Caco-2 (cell line): Measurements from ENCODE around the gene MYG1. TPM values are rescaled to one million over a fixed set of nuclear protein-coding genes. Genes with fewer than 3 reads are reported as not detected.

Experiments used
- BruUV-seq: library from RNA; stranded (reverse); fragments of 400-500 nt; replicated peaks from 2 replicates; lab custom pipeline; 2021; lab: Mats Ljungman, UMichigan
- CTCF ChIA-PET: fragments of 300-600 bp; sonication (Branson Sonifier 250); formaldehyde crosslinking; loops from one replicate; lab custom pipeline; 2022; ENCODE audit warnings: antibody characterized with exemption; lab: Charles Lee
- POLR2A ChIA-PET: fragments of 300-600 bp; sonication (Branson Sonifier 250); formaldehyde crosslinking; loops from one replicate; lab custom pipeline; 2022; ENCODE audit warnings: antibody characterized with exemption; lab: Charles Lee
- DNase-seq, 2 experiments: peaks; one replicate each; pipeline versions ENCODE4 v3.0.0 to v3.0.0-alpha.2; 2020 to 2022
- H3K27me3 ChIP-seq: replicated peaks from 2 replicates; pipeline ENCODE4 v1.6.0; 2011; ENCODE audit warnings: low read length; ENCODE audit not compliant: control insufficient read depth, insufficient read depth
- H3K36me3 ChIP-seq: 2 replicates; pipeline ENCODE4 v1.5.1; 2011; ENCODE audit warnings: low read length; ENCODE audit not compliant: control insufficient read depth, insufficient read depth
- H3K4me1 ChIP-seq: fragments of 250-450 bp; sonication (Bioruptor Pico); 2 replicates; pipeline ENCODE4 v1.5.1; 2020; ENCODE audit warnings: mild to moderate bottlenecking
- H3K4me3 ChIP-seq: 2 replicates; pipeline ENCODE4 v1.5.1; 2011; ENCODE audit warnings: low read depth, mild to moderate bottlenecking, control low read depth, low read length
- H3K9me3 ChIP-seq: fragments of 250-450 bp; sonication (Bioruptor Pico); 2 replicates; pipeline ENCODE4 v1.5.1; 2020; ENCODE audit warnings: mild to moderate bottlenecking, moderate library complexity
- H3K27ac Mint-ChIP-seq: one replicate; pipeline ENCODE4 v1.8.0; 2022; ENCODE audit warnings: mixed read lengths; ENCODE audit not compliant: unreplicated experiment
- H3K27me3 Mint-ChIP-seq: one replicate; pipeline ENCODE4 v1.8.0; 2022; ENCODE audit warnings: mixed read lengths; ENCODE audit not compliant: insufficient read depth, unreplicated experiment
- H3K36me3 Mint-ChIP-seq: one replicate; pipeline ENCODE4 v1.8.0; 2022; ENCODE audit warnings: mild to moderate bottlenecking, mixed read lengths; ENCODE audit not compliant: insufficient read depth, unreplicated experiment
- H3K4me1 Mint-ChIP-seq: one replicate; pipeline ENCODE4 v1.8.0; 2022; ENCODE audit warnings: low read depth, mixed read lengths; ENCODE audit not compliant: unreplicated experiment
- H3K4me3 Mint-ChIP-seq: one replicate; pipeline ENCODE4 v1.8.0; 2022; ENCODE audit warnings: mild to moderate bottlenecking, moderate library complexity, mixed read lengths; ENCODE audit not compliant: unreplicated experiment
- H3K9me3 Mint-ChIP-seq: one replicate; pipeline ENCODE4 v1.8.0; 2022; ENCODE audit warnings: mixed read lengths; ENCODE audit not compliant: unreplicated experiment
- CTCF ChIP-seq, 2 experiments: fragments of 200-600 bp in 1 of 2; IDR thresholded peaks; 1 replicate in 1 of 2; 2 replicates in 1 of 2; pipeline versions ENCODE4 v1.5.1 to v1.8.0; 2011 to 2022; ENCODE audit warnings: antibody characterized with exemption in 1 of 2, control low read depth in 1 of 2, inconsistent platforms in 1 of 2, low read depth in 1 of 2, low read length in 1 of 2, mild to moderate bottlenecking in 1 of 2, moderate library complexity in 1 of 2; ENCODE audit not compliant: insufficient read depth in 1 of 2, severe bottlenecking in 1 of 2, unreplicated experiment in 1 of 2
- intact Hi-C: fragments of 100-400 bp; cut with micrococcal nuclease; formaldehyde crosslinking; loops from one replicate; pipeline ENCODE4 v1.10.0; 2022; ENCODE audit not compliant: unreplicated experiment
- total RNA-seq: library from RNA; stranded (reverse); gene quantifications from 2 replicates; pipeline ENCODE4 v1.2.3, GENCODE V29; 2022

The MYG1 gene
- total RNA-seq, 1 experiment from 2014 or later: 59.8 TPM

- TF ChIP-seq CTCF (IDR thresholded peaks at IDR 0.05; ENCODE audit: insufficient read depth in 1 of 2, low read depth in 1 of 2, low read length in 1 of 2, severe bottlenecking in 1 of 2, unreplicated experiment in 1 of 2): no peak
- Mint-ChIP-seq H3K36me3 (no peaks in the 10 kb centered on the region), H3K27ac (no peak overlapping the region), H3K27me3 (no peaks in the 10 kb centered on the region), H3K9me3 (no peaks in the 10 kb centered on the region), H3K4me3 (peak overlapping the region; percentile 97), H3K4me1 (peaks cover 6% of the 10 kb centered on the region)
- Histone ChIP-seq H3K9me3 (no peaks in the 10 kb centered on the region), H3K4me1 (no peaks in the 10 kb centered on the region), H3K4me3 (peak overlapping the region; percentile 69), H3K27me3 (no peaks in the 10 kb centered on the region), H3K36me3 (no peaks in the 10 kb centered on the region)
- ChIA-PET POLR2A (interaction anchor here (1.2 to 1.3 kb wide), 2 partner anchors 23 to 35 kb away, joined by 6 to 9 read pairs; partner anchors contain the start of genes AAAS and SP1), CTCF (interaction anchor here (0.6 to 2.9 kb wide), 19 partner anchors 9 to 290 kb away, joined by 3 to 63 read pairs (median 5); partner anchors contain the start of genes AAAS, SP1 and SP7)
- BruUV-seq: no TSS peak
- intact Hi-C loops: loop anchor here (1.0 kb wide), 1 partner anchor 156 kb away; no protein-coding TSS in a partner anchor
- DNase-seq: no peak
Measured at GRCh38 chr12:53344487-53344823, 45.0 kb downstream of the MYG1 start.

GRCh38 chr12:53344824-53345485, 45.5 kb downstream of the MYG1 start:
- H3K9me3 Mint-ChIP-seq: no peaks in the 10 kb centered on the region
- no peaks in the 10 kb centered on the region for H3K36me3 Mint-ChIP-seq
- no TSS peak for BruUV-seq
- H3K4me3 Mint-ChIP-seq: peak overlapping the region; percentile 97
- H3K4me1 Mint-ChIP-seq: peaks cover 6% of the 10 kb centered on the region
- intact Hi-C loops: loop anchor here (1.0 kb wide), 2 partner anchors 21 to 155 kb away; no protein-coding TSS in a partner anchor
- peak; percentile 64 to 91 for TF ChIP-seq CTCF (IDR thresholded peaks at IDR 0.05; ENCODE audit: insufficient read depth in 1 of 2, low read depth in 1 of 2, low read length in 1 of 2, severe bottlenecking in 1 of 2, unreplicated experiment in 1 of 2)
- H3K36me3 ChIP-seq: no peaks in the 10 kb centered on the region
- H3K4me3 ChIP-seq: peak overlapping the region; percentile 69
- DNase-seq: peak; percentile 73 to 84
- H3K27me3 Mint-ChIP-seq: no peaks in the 10 kb centered on the region
- H3K9me3 ChIP-seq: no peaks in the 10 kb centered on the region
- no peaks in the 10 kb centered on the region for H3K27me3 ChIP-seq
- ChIA-PET POLR2A (interaction anchor here (0.6 to 1.3 kb wide), 3 partner anchors 24 to 35 kb away, joined by 4 to 9 read pairs (median 6); partner anchors contain the start of genes AAAS and SP1), CTCF (interaction anchor here (0.6 to 2.9 kb wide), 24 partner anchors 9 to 884 kb away, joined by 3 to 63 read pairs (median 4); partner anchors contain the start of genes AAAS, SP1 and SP7)
- H3K27ac Mint-ChIP-seq: peak overlapping the region; percentile 77
- H3K4me1 ChIP-seq: no peaks in the 10 kb centered on the region

- intact Hi-C loops: loop anchor here (1.0 kb wide), 1 partner anchor 21 kb away; no protein-coding TSS in a partner anchor
- no peaks in the 10 kb centered on the region for H3K9me3 ChIP-seq
Measured at GRCh38 chr12:53345486-53346188, 46.1 kb downstream of the MYG1 start.

More at GRCh38 chr12:53345486-53346188, 46.1 kb downstream of the MYG1 start:
- Histone ChIP-seq H3K4me3 (peak overlapping the region; percentile 69), H3K27me3 (no peaks in the 10 kb centered on the region), H3K36me3 (no peaks in the 10 kb centered on the region), H3K4me1 (no peaks in the 10 kb centered on the region)
- POLR2A ChIA-PET: interaction anchor here (0.6 to 1.3 kb wide), 3 partner anchors 24 to 34 kb away, joined by 4 to 9 read pairs (median 6); partner anchors contain the start of genes AAAS and SP1
- BruUV-seq: no TSS peak
- CTCF ChIA-PET: interaction anchor here (0.6 to 2.9 kb wide), 21 partner anchors 10 to 883 kb away, joined by 3 to 63 read pairs (median 5); partner anchors contain the start of genes AAAS, SP1 and SP7
- no peak for TF ChIP-seq CTCF (IDR thresholded peaks at IDR 0.05; ENCODE audit: insufficient read depth in 1 of 2, low read depth in 1 of 2, low read length in 1 of 2, severe bottlenecking in 1 of 2, unreplicated experiment in 1 of 2)
- H3K27me3 Mint-ChIP-seq: no peaks in the 10 kb centered on the region
- H3K4me1 Mint-ChIP-seq: peaks cover 6% of the 10 kb centered on the region
- H3K36me3 Mint-ChIP-seq: no peaks in the 10 kb centered on the region
- peak overlapping the region; percentile 77 for H3K27ac Mint-ChIP-seq
- no peak for DNase-seq
- peak overlapping the region; percentile 97 for H3K4me3 Mint-ChIP-seq
- no peaks in the 10 kb centered on the region for H3K9me3 Mint-ChIP-seq
